HUDEP-2 (cell line): ENCODE results near the gene ITGB7.

Experiments used
- DNase-seq, 76 experiments: peaks; one replicate each; lab custom pipeline; 2025; ENCODE audit not compliant: unreplicated experiment in 76 of 76; lab: John Stamatoyannopoulos, UW

Gene ITGB7

GRCh38 chr12:53200458-53201176 is 6.4 kb downstream of the ITGB7 start:
- peak in 1 of 76 experiments; percentile 30 for DNase-seq

DNA sequence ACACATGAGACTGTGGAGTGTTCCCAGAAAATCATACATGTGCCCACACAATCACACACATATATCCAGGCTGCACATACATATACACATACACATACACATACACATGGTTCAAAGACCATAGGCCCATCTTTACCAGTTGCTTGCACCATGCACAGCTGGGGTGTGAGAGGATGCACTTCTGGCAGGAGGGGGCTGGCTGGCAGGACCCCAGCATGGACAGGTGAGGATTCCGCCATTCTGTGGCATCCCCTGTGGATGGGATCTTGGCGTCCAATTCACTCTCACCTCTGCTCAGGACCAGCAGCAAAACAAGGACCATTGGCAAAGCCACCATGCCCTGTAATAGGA is 7.0 kb downstream of the ITGB7 start:
- no peak for DNase-seq

- DNase-seq, result no peak
Observed at GRCh38 chr12:53199700-53200099, 7.4 kb downstream of the ITGB7 start.

DNA sequence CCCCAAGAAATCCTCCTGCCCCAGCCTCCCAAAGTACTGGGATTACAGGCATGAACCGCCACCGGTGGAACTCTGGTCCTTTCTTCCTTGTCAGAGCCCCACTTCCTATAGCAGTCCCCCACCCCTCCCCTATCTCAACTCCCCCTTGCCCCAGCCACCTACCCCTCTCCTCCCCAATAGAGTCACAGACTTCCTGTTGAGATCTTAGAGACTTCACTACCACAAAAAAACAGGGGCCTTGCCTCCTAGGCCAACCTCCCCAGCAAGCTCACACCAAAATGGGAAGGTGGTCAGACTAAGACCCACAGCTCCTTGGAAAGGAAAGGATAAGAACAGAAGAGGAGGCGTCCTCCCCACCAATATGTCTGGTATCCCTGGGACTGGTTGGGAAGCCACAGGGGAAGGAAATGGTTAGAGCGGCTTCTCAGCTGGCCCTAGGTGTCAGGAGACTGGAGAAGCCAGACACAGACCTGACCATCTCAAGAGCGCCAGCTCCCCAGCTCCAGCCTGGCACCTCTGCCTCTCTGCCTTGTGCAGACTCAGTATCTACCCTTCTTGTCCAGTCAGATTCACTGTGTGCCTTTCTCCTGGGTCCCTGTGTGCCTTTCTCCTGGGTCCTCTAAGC is 8.5 kb downstream of the ITGB7 start:
- DNase-seq, result no peak

GRCh38 chr12:53197011-53197640 is 9.9 kb downstream of the ITGB7 start:
- no peak for DNase-seq

DNA sequence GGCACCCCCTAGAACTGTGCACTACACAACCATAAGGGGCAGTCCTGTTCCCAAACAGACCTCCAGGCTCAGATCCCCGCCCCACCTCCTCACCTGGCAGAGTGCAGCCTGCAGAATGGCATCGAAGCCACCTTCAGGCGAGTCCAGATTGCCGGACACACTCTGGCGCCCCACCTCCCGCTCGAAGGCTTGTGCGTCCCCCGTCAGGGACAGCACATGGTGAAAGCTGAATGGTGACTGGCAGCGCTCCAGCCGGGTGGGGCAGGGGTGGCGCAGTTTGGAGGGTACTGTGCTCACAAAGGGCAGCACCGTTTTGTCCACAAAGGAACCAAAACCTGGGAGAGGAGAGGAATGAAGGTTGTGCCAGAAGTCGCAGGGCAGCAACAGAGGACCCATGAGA is 10.6 kb downstream of the ITGB7 start:
- DNase-seq, result peak in 2 of 76 experiments; percentile 15 to 18

DNA sequence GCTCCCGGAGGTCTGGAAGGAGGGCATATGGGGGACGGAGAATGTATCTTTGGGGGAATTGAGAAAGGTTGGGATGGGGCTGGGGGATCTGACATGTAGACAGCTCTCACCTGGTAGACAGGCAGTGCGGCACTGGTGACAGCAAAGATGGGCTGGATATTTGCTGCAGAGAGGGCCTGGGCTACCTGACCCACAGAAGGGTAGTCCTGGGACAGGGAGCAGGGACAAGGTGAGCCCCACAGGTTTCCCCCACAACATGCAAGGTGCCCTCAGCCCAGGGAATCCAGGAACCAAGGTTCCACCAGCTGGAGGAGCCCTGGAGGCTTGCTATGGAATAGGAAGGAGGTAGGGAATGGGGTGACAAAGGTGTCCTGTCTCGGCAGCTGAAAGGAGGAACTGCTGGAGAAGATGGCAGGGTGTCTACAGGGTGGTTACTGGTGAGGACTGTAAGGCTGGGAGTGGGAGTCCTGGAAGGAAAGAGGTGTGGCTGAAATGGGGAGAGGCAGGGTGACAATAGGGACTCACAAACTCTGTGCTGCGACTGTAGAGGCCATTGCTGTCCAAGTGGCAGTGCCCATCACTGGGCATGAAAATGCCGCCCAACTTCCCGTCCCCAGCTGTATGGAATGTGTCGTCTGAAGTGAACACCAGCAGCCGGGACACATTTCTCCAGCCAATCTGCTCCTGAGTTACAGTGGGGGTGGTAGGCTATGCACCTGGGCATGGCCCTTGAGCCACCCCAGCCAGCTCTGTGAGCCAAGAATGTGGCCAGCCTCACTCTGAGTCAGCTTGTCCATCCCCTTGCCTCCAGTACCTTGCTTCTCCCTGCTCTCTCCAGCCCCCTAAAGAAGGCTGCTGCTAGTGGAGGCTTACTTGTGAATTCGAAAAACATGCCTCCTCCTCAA is 11.3 kb downstream of the ITGB7 start:
- DNase-seq, result no peak

- peak in 1 of 76 experiments; percentile 14 for DNase-seq
Observed at GRCh38 chr12:53194973-53195372, 12.1 kb downstream of the ITGB7 start.

- no peak for DNase-seq
Observed at GRCh38 chr12:53193985-53194716, 12.9 kb downstream of the ITGB7 start.

DNA sequence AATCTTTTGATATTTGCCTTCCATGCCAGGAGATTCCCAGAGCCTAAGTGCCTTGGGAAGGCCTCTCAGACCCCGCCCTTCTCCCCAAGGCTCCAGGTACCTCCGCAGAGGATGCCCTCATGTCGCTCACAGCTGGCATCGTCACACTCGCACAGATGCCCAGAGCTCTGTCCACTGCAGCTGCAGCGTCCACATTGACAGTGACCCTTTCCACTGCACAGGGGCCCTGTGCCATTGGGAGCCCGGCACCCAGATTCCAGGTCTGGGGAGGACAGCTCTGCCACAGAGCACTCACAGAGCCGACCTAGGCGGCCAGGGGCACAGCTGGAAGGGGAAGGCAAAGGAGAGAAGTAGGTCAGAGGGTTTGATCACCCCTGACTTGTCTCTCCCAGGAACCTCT is 14.0 kb downstream of the ITGB7 start:
- DNase-seq, result no peak

DNA sequence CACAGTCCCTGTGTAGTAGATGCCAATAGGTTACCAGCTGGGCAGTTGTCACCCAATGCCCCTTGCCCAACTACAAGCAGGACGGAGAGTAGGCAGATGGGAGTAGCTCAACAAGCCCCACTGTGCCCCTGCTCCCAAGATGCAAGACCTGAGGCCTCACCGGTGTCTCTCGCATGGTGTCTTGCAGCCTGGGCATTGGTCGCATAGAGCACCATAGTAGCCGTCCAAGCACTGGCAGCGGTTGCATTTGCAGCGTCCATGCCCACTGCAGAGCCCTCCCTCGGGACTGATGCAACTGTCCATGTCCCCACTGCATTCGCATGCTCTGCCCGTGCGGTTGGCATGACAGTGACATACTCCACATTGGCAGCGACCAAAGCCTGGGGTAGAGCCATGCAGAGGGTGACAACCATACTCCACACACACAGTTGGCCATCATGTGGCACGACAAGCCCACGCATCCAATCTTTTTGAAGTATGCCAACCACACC is 14.5 kb downstream of the ITGB7 start:
- DNase-seq, result no peak

DNA sequence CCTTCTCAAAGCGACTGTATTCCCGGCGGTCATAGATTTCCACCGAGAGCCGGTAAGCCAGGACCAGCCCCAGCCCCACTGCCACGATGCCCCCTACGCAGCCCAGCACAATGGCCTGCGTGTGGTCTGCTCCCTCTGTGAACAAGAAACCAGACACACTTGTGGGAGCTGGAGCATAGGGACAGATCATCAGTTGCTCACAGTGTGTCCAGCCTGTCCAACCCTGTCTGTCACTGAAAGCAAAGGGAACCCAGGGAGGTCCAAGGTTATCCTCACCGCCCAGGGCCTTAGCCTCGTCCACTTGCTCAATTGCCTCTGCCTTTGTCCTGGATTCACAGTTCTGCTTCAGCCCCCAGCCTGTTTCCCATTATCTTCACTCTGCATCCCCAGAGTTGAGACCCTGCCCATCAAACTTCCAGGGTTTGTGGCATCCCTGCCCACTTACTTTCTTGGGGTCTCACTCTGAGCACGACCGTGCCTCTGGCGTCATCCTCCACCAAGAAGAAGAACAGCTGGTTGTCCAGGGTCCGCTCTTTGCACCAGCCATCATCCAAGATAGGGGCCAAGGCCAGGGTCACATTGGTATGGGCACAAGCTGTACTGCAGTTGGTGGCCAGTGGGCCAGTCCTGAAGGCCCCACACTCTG is 15.0 kb downstream of the ITGB7 start:
- DNase-seq, result no peak

DNA sequence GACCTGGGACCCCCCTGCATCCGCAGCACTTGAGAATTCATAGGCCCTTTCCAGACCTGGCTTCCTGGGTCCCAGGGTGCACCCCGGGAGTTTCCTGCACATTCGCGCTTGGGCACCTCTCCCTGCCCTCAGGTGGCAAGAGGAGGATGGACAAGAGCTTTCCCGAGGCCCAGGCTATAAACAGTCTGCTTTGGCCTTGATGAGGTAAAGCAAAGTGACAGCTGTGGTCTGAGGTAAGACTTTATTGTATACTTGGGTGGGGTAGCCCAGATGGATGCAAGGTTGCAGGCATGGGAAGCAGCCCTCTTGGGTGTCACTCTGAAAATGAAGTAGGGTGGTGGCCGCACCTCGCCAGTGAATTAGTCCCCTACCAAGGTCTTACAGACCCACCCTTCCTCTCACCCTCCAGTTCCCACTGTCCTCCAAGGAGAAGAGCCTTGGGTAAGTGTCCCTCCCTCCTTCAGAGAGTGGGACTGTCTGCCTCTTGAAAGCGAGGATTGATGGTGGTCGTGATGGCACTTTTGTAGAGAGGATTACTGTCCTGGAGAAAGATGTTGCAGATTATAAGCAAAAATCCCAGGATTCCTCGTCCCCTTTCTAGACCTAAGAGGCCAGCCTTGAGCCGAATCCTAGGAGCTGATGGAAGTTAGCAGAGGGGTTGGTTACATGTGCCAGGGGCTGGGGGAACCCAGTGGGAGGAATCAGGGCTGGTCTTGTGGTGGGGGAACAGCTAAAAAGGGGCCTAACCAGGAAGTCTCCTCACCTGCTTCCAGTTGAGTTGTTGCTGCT is 15.8 kb downstream of the ITGB7 start:
- DNase-seq, result no peak

DNA sequence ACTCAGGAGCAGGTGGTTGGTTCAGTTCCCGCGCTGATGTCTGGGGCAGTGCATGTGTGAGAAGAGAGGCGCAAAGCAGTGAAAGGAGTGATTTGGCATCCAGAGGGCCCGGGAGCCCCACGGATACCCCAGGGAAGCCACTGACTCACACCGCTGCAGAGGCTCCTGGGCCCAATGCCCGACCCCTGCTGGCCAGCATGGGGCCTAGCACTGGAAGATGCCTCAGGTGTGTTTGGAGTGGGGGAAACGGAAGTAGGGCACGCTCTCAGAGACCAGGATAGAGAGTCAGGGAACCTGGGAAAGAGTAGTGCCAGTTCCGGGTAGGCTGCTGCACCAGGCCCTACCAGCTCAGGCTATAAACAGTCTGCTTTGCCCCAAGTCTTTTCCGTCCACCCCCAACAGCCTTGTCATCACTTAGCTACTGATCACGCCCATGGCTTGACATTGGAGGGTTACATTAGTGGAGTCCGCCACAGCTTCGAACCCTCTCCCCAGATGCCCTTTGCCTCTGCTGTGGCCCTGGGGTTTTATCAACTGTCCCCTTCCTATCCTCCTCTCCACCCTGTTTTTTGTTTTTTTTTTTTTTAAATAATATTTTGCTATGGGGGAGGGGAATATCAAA is 16.8 kb downstream of the ITGB7 start:
- peak in 12 of 76 experiments; percentile 7 to 30 (median 17) for DNase-seq

DNA sequence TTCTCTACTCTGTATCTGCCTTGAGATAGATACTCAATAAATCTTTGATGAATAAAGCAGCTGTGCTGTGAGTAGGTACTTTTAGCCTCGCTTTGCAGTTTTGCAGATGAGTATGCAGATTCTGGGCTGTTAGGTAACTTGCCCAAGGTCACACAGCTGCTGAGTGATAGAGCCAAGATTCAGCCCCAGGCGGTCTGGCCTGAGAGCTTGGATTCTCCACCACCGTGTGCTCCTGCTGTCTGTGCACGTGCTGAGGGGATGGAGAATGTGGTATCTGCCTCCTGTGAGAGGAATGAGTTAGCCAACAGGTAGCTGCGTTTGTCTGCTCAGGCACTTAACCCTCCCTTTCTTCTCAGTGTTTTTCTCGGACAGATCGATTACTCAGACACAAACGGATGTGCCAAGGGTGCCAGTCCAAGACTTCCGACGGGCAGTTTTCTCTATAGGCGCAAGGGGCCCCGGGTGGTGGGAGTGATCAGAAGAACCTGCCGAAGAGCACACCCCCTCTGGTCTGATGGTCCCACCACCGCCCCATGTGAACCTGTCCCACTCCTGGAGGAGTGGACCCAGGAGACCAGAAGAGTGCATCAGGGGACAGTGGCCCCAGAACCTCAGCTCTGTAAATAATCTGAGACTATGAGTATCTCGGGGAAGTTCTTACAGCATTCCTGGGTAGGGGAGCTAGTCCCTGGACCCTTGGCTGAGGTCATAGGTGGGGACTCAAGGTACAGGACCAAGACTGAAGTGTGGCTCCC is 19.7 kb downstream of the ITGB7 start:
- DNase-seq, result no peak

- no peak for DNase-seq
Observed at GRCh38 chr12:53186745-53187144, 20.3 kb downstream of the ITGB7 start.

GRCh38 chr12:53185582-53186153 is 21.4 kb downstream of the ITGB7 start:
- no peak for DNase-seq
